Measurements from ENCODE around the gene CCR2. TPM values are rescaled to one million over a fixed set of nuclear protein-coding genes. Genes with fewer than 3 reads are reported as not detected.

Gene CCR2
- total and polyA plus RNA-seq, 2 experiments from 2014 or later, result not detected

DNA sequence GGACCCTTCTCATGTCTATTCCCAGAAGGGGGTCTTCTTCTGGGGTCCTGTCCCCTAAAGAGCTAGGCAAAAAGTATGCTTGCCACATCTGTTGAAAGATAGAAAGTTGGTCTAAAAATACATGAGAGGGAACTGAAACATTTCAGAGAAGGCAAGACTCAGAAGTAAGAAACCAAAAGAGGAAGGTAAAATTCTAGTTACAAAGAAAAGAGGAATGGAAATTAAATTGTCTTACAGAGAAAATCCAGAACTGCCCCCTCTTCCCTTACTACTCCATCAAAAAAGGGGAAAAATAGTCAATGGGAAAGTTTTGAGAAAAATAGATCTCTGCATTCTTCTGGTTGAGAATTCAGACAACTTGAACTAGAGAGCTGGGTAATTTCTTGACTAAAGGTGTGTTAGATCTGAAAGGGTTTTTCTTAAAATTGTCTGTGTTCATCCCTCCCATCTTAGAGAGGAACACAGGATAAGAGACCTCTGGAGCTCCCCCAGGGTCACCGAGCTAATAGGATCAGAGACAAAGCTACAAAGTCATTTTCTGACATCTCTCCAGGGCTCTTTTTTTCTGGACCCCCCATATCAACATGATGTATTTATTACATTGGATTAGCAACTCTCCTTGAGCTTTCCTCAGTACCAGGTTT is 32.3 kb upstream of the CCR2 start:
- Mint-ChIP-seq H3K36me3 (ENCODE audit: low read depth) (no peaks in the 10 kb centered on the region), H3K4me3 (no peak overlapping the region), H3K27ac (no peak overlapping the region), H3K4me1 (no peaks in the 10 kb centered on the region), H3K9me3 (peaks cover 13% of the 10 kb centered on the region), H3K27me3 (ENCODE audit: insufficient read depth, low read depth, poor library complexity) (no peaks in the 10 kb centered on the region)
- H3K79me2 ChIP-seq (replicated peaks; ENCODE audit: insufficient read depth), result no peaks in the 10 kb centered on the region
- no peak overlapping the region for H3K27ac ChIP-seq (ENCODE audit: low read depth)
- no peaks in the 10 kb centered on the region for H3K36me3 ChIP-seq (ENCODE audit: insufficient read depth)
- DNase-seq (ENCODE audit: low spot score) (no peak), ATAC-seq (no peak)
- no peaks in the 10 kb centered on the region for H3F3A ChIP-seq (replicated peaks; ENCODE audit: low read depth)
- no peak overlapping the region for H3K4me2 ChIP-seq
- H2AFZ ChIP-seq, result no peak overlapping the region
- H3K4me1 ChIP-seq (ENCODE audit: insufficient read depth), result no peaks in the 10 kb centered on the region
- H3K9me2 ChIP-seq (ENCODE audit: insufficient read depth), result peaks cover 16% of the 10 kb centered on the region; the same call in 1 of the 2 replicates
- no peak for TF ChIP-seq ZNF331 (CRISPR knock-in tag; IDR thresholded peaks at IDR 0.05; ENCODE audit: low read depth)
- TF ChIP-seq, protein P1, sequence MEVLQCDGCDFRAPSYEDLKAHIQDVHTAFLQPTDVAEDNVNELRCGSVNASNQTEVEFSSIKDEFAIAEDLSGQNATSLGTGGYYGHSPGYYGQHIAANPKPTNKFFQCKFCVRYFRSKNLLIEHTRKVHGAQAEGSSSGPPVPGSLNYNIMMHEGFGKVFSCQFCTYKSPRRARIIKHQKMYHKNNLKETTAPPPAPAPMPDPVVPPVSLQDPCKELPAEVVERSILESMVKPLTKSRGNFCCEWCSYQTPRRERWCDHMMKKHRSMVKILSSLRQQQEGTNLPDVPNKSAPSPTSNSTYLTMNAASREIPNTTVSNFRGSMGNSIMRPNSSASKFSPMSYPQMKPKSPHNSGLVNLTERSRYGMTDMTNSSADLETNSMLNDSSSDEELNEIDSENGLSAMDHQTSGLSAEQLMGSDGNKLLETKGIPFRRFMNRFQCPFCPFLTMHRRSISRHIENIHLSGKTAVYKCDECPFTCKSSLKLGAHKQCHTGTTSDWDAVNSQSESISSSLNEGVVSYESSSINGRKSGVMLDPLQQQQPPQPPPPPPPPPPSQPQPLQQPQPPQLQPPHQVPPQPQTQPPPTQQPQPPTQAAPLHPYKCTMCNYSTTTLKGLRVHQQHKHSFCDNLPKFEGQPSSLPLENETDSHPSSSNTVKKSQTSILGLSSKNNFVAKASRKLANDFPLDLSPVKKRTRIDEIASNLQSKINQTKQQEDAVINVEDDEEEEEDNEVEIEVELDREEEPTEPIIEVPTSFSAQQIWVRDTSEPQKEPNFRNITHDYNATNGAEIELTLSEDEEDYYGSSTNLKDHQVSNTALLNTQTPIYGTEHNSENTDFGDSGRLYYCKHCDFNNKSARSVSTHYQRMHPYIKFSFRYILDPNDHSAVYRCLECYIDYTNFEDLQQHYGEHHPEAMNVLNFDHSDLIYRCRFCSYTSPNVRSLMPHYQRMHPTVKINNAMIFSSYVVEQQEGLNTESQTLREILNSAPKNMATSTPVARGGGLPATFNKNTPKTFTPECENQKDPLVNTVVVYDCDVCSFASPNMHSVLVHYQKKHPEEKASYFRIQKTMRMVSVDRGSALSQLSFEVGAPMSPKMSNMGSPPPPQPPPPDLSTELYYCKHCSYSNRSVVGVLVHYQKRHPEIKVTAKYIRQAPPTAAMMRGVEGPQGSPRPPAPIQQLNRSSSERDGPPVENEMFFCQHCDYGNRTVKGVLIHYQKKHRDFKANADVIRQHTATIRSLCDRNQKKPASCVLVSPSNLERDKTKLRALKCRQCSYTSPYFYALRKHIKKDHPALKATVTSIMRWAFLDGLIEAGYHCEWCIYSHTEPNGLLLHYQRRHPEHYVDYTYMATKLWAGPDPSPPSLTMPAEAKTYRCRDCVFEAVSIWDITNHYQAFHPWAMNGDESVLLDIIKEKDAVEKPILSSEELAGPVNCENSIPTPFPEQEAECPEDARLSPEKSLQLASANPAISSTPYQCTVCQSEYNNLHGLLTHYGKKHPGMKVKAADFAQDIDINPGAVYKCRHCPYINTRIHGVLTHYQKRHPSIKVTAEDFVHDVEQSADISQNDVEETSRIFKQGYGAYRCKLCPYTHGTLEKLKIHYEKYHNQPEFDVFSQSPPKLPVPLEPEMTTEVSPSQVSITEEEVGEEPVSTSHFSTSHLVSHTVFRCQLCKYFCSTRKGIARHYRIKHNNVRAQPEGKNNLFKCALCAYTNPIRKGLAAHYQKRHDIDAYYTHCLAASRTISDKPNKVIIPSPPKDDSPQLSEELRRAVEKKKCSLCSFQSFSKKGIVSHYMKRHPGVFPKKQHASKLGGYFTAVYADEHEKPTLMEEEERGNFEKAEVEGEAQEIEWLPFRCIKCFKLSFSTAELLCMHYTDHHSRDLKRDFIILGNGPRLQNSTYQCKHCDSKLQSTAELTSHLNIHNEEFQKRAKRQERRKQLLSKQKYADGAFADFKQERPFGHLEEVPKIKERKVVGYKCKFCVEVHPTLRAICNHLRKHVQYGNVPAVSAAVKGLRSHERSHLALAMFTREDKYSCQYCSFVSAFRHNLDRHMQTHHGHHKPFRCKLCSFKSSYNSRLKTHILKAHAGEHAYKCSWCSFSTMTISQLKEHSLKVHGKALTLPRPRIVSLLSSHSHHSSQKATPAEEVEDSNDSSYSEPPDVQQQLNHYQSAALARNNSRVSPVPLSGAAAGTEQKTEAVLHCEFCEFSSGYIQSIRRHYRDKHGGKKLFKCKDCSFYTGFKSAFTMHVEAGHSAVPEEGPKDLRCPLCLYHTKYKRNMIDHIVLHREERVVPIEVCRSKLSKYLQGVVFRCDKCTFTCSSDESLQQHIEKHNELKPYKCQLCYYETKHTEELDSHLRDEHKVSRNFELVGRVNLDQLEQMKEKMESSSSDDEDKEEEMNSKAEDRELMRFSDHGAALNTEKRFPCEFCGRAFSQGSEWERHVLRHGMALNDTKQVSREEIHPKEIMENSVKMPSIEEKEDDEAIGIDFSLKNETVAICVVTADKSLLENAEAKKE (CRISPR knock-in tag; IDR thresholded peaks at IDR 0.05), result no peak
- no peak for TF ChIP-seq ZNF114 (CRISPR knock-in tag; IDR thresholded peaks at IDR 0.05)
- no peak for TF ChIP-seq CREB1 (CRISPR knock-in tag; IDR thresholded peaks at IDR 0.05; ENCODE audit: low read depth)
- TF ChIP-seq EZH2phosphoT487 (IDR thresholded peaks at IDR 0.05; ENCODE audit: unreplicated experiment), result no peak
- TF ChIP-seq NANOG (IDR thresholded peaks at IDR 0.05; ENCODE audit: borderline replicate concordance), result no peak
- TF ChIP-seq POLR2AphosphoS5 (IDR thresholded peaks at IDR 0.05; ENCODE audit: low read depth), result no peak
- no peak for TF ChIP-seq JUNB (IDR thresholded peaks at IDR 0.05; ENCODE audit: unreplicated experiment)
- TF ChIP-seq EZH2 (IDR thresholded peaks at IDR 0.05; ENCODE audit: low read depth, unreplicated experiment), result no peak
- TF ChIP-seq REST (IDR thresholded peaks at IDR 0.05; ENCODE audit: unreplicated experiment), result no peak
- TF ChIP-seq, protein P2, sequence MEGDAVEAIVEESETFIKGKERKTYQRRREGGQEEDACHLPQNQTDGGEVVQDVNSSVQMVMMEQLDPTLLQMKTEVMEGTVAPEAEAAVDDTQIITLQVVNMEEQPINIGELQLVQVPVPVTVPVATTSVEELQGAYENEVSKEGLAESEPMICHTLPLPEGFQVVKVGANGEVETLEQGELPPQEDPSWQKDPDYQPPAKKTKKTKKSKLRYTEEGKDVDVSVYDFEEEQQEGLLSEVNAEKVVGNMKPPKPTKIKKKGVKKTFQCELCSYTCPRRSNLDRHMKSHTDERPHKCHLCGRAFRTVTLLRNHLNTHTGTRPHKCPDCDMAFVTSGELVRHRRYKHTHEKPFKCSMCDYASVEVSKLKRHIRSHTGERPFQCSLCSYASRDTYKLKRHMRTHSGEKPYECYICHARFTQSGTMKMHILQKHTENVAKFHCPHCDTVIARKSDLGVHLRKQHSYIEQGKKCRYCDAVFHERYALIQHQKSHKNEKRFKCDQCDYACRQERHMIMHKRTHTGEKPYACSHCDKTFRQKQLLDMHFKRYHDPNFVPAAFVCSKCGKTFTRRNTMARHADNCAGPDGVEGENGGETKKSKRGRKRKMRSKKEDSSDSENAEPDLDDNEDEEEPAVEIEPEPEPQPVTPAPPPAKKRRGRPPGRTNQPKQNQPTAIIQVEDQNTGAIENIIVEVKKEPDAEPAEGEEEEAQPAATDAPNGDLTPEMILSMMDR (conservative IDR thresholded peaks at IDR 0.05; ENCODE audit: low read depth in 2 of 2), result no peak
- H4K20me1 ChIP-seq (replicated peaks; ENCODE audit: insufficient read depth), result no peaks in the 10 kb centered on the region
- H3K4me3 ChIP-seq, result no peak overlapping the region
- H3K27me3 ChIP-seq (ENCODE audit: insufficient read depth), result no peaks in the 10 kb centered on the region

Measured in GM23338 (cell line).